ENCODE data around the gene DNAJC18.

DNAJC18 gene

DNA sequence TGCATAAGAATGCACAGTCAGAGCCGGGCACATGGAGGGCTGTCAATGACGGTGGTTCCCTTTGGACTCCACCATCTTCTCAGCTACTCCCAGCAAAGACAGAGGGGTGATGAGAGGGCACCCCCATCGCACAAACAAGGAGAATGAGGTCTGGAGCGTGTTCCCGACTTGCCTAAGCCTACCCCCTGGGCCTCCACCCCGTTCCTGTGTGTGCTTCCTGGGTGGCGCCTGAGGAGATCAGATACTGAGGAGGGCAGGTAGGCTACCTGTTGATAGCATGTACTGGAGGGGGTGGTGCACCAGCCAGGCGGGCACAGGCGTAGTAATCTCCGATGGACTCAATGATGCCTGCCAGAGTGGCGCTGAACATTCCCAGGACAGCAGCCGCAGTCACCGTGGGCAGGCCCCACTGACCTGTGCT lies 60.4 kb downstream of the DNAJC18 start:
- Histone ChIP-seq H3K4me3 (no peak overlapping the region), H3K9me3 (no peaks in the 10 kb centered on the region), H3K27me3 (ENCODE audit: low read depth) (no peaks in the 10 kb centered on the region), H3K4me1 (no peaks in the 10 kb centered on the region), H3K36me3 (replicated peaks) (no peaks in the 10 kb centered on the region)
- no peak for DNase-seq (ENCODE audit: low spot score in 2 of 2)
- in situ Hi-C loops (cut with MboI; ENCODE audit: low sequenced_read_pairs), result no loop called here

GRCh38 chr5:139378101-139378825 lies 61.1 kb downstream of the DNAJC18 start:
- Histone ChIP-seq H3K4me3 (no peak overlapping the region), H3K27me3 (ENCODE audit: low read depth) (no peaks in the 10 kb centered on the region), H3K36me3 (replicated peaks) (no peaks in the 10 kb centered on the region; the same call in 1 of the 2 replicates), H3K9me3 (no peaks in the 10 kb centered on the region), H3K4me1 (no peaks in the 10 kb centered on the region)
- in situ Hi-C loops (cut with MboI; ENCODE audit: low sequenced_read_pairs), result no loop called here
- DNase-seq (ENCODE audit: low spot score in 2 of 2), result no peak

- Histone ChIP-seq H3K9me3 (no peaks in the 10 kb centered on the region), H3K27me3 (ENCODE audit: low read depth) (no peaks in the 10 kb centered on the region), H3K4me3 (no peak overlapping the region), H3K36me3 (replicated peaks) (peaks cover 1% of the 10 kb centered on the region), H3K4me1 (no peaks in the 10 kb centered on the region)
- DNase-seq (ENCODE audit: low spot score in 2 of 2), result no peak
- in situ Hi-C loops (cut with MboI; ENCODE audit: low sequenced_read_pairs), result no loop called here
These were observed 62.1 kb downstream of the DNAJC18 start for GRCh38 chr5:139377226-139377625.

- H3K27me3 ChIP-seq (ENCODE audit: low read depth), result no peaks in the 10 kb centered on the region
- in situ Hi-C loops (cut with MboI; ENCODE audit: low sequenced_read_pairs), result no loop called here
- no peaks in the 10 kb centered on the region for H3K9me3 ChIP-seq
- no peaks in the 10 kb centered on the region for H3K4me1 ChIP-seq
- no peak overlapping the region for H3K4me3 ChIP-seq
- peaks cover 10% of the 10 kb centered on the region for H3K36me3 ChIP-seq (replicated peaks)
- DNase-seq (ENCODE audit: low spot score in 2 of 2), result no peak
These were observed 63.0 kb downstream of the DNAJC18 start for GRCh38 chr5:139376364-139376763.

DNA sequence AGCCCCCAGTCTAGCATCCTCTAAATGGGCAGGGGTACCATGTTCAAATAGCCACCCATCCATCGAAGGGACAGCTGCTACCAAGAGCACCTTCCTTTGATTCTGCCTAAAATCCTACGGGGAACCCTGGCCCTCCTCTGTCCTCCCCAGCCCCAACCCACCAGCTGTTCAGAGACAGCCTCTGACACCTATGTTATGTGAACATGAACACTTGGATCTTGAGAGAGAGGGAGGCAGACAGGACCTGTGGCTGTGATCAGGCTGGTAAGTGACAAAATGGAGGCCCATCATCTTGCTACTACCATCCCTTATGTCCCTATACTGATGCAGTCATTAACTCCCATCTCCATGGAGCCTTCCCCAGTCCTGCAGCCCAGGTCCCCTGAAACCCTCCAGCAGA lies 64.4 kb downstream of the DNAJC18 start:
- no peaks in the 10 kb centered on the region for H3K4me1 ChIP-seq
- H3K27me3 ChIP-seq (ENCODE audit: low read depth), result no peaks in the 10 kb centered on the region
- no peaks in the 10 kb centered on the region for H3K9me3 ChIP-seq
- no peak for DNase-seq (ENCODE audit: low spot score in 2 of 2)
- in situ Hi-C loops (cut with MboI; ENCODE audit: low sequenced_read_pairs), result no loop called here
- peaks cover 21% of the 10 kb centered on the region for H3K36me3 ChIP-seq (replicated peaks)
- H3K4me3 ChIP-seq, result no peak overlapping the region

- Histone ChIP-seq H3K27me3 (ENCODE audit: low read depth) (no peaks in the 10 kb centered on the region), H3K4me1 (no peaks in the 10 kb centered on the region), H3K36me3 (replicated peaks) (peaks cover 43% of the 10 kb centered on the region), H3K4me3 (no peak overlapping the region), H3K9me3 (no peaks in the 10 kb centered on the region)
- in situ Hi-C loops (cut with MboI; ENCODE audit: low sequenced_read_pairs), result no loop called here
- no peak for DNase-seq (ENCODE audit: low spot score in 2 of 2)
These were observed 67.6 kb downstream of the DNAJC18 start for GRCh38 chr5:139371482-139372435.

DNA sequence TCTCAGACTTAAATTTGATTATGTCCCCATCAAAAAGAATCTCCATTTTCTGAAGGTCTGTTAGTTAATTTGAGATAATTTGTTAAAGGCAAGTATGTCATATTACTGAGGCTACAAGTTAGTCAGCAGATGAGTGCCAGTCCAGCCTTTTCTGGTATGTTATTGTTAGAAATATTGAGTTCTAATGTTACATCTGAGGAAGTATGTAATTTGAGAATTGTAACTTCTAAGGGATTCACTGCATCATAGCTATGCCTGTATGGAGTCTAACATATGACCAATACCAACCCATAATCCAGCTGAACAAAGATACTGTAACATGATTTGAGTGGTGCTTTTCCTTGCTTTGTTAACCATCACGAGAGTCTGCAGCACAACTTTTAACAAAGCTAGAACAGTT lies 70.1 kb downstream of the DNAJC18 start:
- no peak overlapping the region for H3K4me3 ChIP-seq
- H3K36me3 ChIP-seq (replicated peaks), result peaks cover 65% of the 10 kb centered on the region
- H3K9me3 ChIP-seq, result no peaks in the 10 kb centered on the region
- no peaks in the 10 kb centered on the region for H3K27me3 ChIP-seq (ENCODE audit: low read depth)
- in situ Hi-C loops (cut with MboI; ENCODE audit: low sequenced_read_pairs), result no loop called here
- no peak for DNase-seq (ENCODE audit: low spot score in 2 of 2)
- H3K4me1 ChIP-seq, result no peaks in the 10 kb centered on the region

DNA sequence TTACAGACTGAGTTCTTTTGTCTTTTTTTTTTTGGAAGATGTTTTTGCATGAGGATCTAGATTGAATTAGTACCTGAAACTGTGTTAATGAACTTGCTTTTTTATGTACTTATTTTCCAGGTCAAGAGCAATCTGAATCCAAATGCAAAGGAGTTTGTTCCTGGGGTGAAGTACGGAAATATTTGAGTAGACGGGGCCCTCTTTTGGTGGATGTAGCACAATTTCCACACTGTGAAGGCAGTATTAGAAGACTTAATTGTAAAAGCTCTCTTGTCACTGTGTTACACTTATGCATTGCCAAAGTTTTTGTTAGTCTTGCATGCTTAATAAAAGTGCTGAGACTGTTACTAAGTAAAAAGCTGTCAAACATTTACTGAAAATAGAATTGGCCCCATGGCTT lies 70.7 kb downstream of the DNAJC18 start:
- in situ Hi-C loops (cut with MboI; ENCODE audit: low sequenced_read_pairs), result no loop called here
- no peaks in the 10 kb centered on the region for H3K9me3 ChIP-seq
- no peak overlapping the region for H3K4me3 ChIP-seq
- H3K27me3 ChIP-seq (ENCODE audit: low read depth), result no peaks in the 10 kb centered on the region
- H3K4me1 ChIP-seq, result no peaks in the 10 kb centered on the region
- peaks cover 71% of the 10 kb centered on the region for H3K36me3 ChIP-seq (replicated peaks)
- DNase-seq (ENCODE audit: low spot score in 2 of 2), result no peak

DNA sequence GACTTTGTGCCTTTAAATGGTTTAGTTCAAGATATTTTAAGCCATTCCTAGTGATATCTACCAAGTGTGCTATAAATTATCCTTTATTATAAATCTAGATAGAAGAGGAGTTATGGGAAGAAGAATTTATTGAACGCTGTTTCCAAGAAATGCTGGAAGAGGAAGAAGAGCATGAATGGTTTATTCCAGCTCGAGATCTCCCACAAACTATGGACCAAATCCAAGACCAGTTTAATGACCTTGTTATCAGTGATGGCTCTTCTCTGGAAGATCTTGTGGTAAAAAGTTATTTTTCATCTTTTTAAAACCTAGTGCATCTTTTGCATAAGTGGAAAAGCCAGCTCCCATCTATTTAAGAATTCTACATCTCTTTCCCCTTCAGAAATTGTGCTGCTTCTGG lies 74.9 kb downstream of the DNAJC18 start:
- no peaks in the 10 kb centered on the region for H3K4me1 ChIP-seq
- DNase-seq (ENCODE audit: low spot score in 2 of 2), result no peak
- H3K9me3 ChIP-seq, result no peaks in the 10 kb centered on the region
- H3K27me3 ChIP-seq (ENCODE audit: low read depth), result no peaks in the 10 kb centered on the region
- in situ Hi-C loops (cut with MboI; ENCODE audit: low sequenced_read_pairs), result no loop called here
- no peak overlapping the region for H3K4me3 ChIP-seq
- H3K36me3 ChIP-seq (replicated peaks), result peaks cover 51% of the 10 kb centered on the region

DNA sequence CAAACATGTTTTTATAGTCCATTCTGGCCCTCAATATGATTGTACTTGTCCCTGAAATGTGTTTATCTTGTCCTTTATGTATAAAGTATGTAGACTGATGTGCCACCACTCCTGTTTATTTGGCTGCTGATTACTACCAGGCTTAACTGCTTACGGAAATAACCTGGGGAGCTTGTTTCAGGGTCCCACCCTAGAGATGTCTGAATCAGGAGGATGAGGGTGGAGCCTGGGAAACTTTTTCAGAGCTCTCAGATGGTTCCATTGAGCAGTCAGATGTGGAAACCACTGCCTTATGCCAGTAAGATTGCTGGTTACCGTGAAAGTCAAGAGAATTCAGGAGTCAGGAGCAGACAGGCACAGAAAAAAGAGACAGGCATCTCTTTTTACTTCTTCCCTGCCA lies 75.4 kb downstream of the DNAJC18 start:
- DNase-seq (ENCODE audit: low spot score in 2 of 2), result no peak
- no peaks in the 10 kb centered on the region for H3K9me3 ChIP-seq
- H3K4me3 ChIP-seq, result no peak overlapping the region
- H3K4me1 ChIP-seq, result no peaks in the 10 kb centered on the region
- in situ Hi-C loops (cut with MboI; ENCODE audit: low sequenced_read_pairs), result no loop called here
- peaks cover 45% of the 10 kb centered on the region for H3K36me3 ChIP-seq (replicated peaks)
- H3K27me3 ChIP-seq (ENCODE audit: low read depth), result no peaks in the 10 kb centered on the region

GRCh38 chr5:139361835-139362429 lies 77.4 kb downstream of the DNAJC18 start:
- DNase-seq (ENCODE audit: low spot score in 2 of 2), result no peak
- in situ Hi-C loops (cut with MboI; ENCODE audit: low sequenced_read_pairs), result no loop called here
- Histone ChIP-seq H3K27me3 (ENCODE audit: low read depth) (no peaks in the 10 kb centered on the region), H3K36me3 (replicated peaks) (peaks cover 41% of the 10 kb centered on the region), H3K4me3 (no peak overlapping the region), H3K9me3 (no peaks in the 10 kb centered on the region), H3K4me1 (peaks cover 11% of the 10 kb centered on the region)

GRCh38 chr5:139360384-139360783 lies 78.9 kb downstream of the DNAJC18 start:
- Histone ChIP-seq H3K36me3 (replicated peaks) (peaks cover 28% of the 10 kb centered on the region), H3K4me1 (peaks cover 11% of the 10 kb centered on the region), H3K9me3 (no peaks in the 10 kb centered on the region), H3K27me3 (ENCODE audit: low read depth) (no peaks in the 10 kb centered on the region), H3K4me3 (no peak overlapping the region)
- DNase-seq (ENCODE audit: low spot score in 2 of 2), result no peak
- in situ Hi-C loops (cut with MboI; ENCODE audit: low sequenced_read_pairs), result no loop called here
